K562 (cell line): Measurements from ENCODE around the gene MUC5B. TPM values are rescaled to one million over a fixed set of nuclear protein-coding genes. Genes with fewer than 3 reads are reported as not detected.

Experiments
- BDP1 ChIP-seq: IDR thresholded peaks from 3 replicates; pipeline ENCODE4 v1.6.1; 2011; ENCODE audit not compliant: insufficient read length, insufficient read depth
- CHD2 ChIP-seq: IDR thresholded peaks from 2 replicates; pipeline ENCODE4 v1.6.1; 2011; ENCODE audit warnings: low read depth, low read length
- KDM1A ChIP-seq, 2 experiments: fragments of 450-650 bp; IDR thresholded peaks; 2 replicates each; pipeline ENCODE4 v1.6.1; 2016; ENCODE audit warnings: mild to moderate bottlenecking in 2 of 2
- NFE2L1 ChIP-seq: fragments of 450-650 bp; IDR thresholded peaks from 2 replicates; pipeline ENCODE4 v1.6.1; 2016; ENCODE audit warnings: missing genetic modification characterization, low read depth, mild to moderate bottlenecking, missing compliant biosample characterization, moderate library complexity, borderline replicate concordance
- RAD21 ChIP-seq, 2 experiments: fragments of 250-450 bp in 1 of 2; fragments of 450-650 bp in 1 of 2; sonication (Bioruptor Pico) in 1 of 2; formaldehyde crosslinking in 1 of 2; IDR thresholded peaks in 1 of 2; conservative IDR thresholded peaks in 1 of 2; 2 replicates each; pipeline versions ENCODE4 v1.4.0 to v1.8.0; 2020 to 2022; ENCODE audit warnings: mild to moderate bottlenecking in 2 of 2, moderate library complexity in 1 of 2
- SMAD3 ChIP-seq: fragments of 450-650 bp; formaldehyde crosslinking; conservative IDR thresholded peaks from 2 replicates; pipeline ENCODE4 v1.4.0; 2020; ENCODE audit warnings: mild to moderate bottlenecking
- ZNF140 ChIP-seq: fragments of 250-450 bp; sonication (Bioruptor Pico); IDR thresholded peaks from 2 replicates; pipeline ENCODE4 v1.8.0; 2021; ENCODE audit warnings: moderate library complexity, mild to moderate bottlenecking, inconsistent platforms
- ZNF444 ChIP-seq: fragments of 250-450 bp; sonication (Bioruptor Pico); IDR thresholded peaks from 2 replicates; pipeline ENCODE4 v1.4.0; 2020; ENCODE audit warnings: mild to moderate bottlenecking, moderate library complexity
- polyA plus RNA-seq, 8 experiments: library from polyadenylated mRNA; depleted of rRNA in 4 of 8; stranded (reverse) in 5 of 8; unstranded in 3 of 8; fragments of >200 nt; fragmentation: Nextera tagmentation in 2 of 8; fragmentation: Illumina TruSeq in 1 of 8; extraction: Ambion mirVana in 2 of 8; extraction: Trizol in 1 of 8; gene quantifications; 2 replicates each; pipeline versions ENCODE4 v1.2.1 to v1.2.3, GENCODE V29; 2011 to 2014; ENCODE audit warnings: inconsistent platforms in 1 of 8, missing spikeins in 1 of 8
- total RNA-seq, 7 experiments: library from RNA; depleted of rRNA in 6 of 7; stranded (reverse); fragments of >200 nt in 6 of 7; fragmentation: Illumina TruSeq in 2 of 7; extraction: Trizol in 2 of 7; gene quantifications; 2 replicates each; pipeline versions ENCODE4 v1.2.1 to v1.2.3, GENCODE V29; 2011 to 2021; ENCODE audit warnings: low replicate concordance in 1 of 7
- TF ChIP-seq, protein P1 (sequence below): fragments of 450-650 bp; formaldehyde crosslinking; IDR thresholded peaks from 2 replicates; pipeline ENCODE4 v1.4.0; 2020; ENCODE audit warnings: mild to moderate bottlenecking, mixed read lengths

MUC5B gene
- total and polyA plus RNA-seq, 9 of the 15 experiments (the other 6 are each of a cell fraction or from before 2014, with no cell fraction given): 0.04 to 0.95 TPM; not detected in 7

DNA sequence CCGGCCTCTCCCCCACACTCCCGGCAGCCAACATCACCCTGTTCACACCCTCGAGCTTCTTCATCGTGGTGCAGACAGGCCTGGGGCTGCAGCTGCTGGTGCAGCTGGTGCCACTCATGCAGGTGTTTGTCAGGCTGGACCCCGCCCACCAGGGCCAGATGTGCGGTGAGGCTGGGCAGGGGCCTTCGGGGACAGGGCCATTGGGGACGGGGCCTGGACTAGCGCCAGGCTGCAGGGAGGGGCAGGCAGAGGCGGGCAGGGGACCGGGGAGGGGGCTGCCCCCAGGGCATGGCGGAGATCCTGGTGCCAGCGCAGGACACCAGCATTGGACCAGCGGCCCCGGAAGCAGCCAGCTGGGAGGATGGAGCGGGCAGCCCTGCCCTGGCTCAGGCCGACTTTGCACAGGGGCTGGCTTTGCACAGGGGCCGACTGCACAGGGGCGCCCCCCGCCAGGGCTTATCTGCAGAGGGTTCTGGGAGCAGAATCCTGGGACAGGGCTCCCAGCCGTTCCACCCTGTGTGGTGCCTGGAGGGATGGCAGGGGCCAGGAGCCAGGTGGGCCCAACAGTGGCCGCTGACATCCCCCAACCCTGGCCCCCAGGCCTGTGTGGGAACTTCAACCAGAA lies 8.6 kb downstream of the MUC5B start (continued):
- TF ChIP-seq CHD2 (no peak), RAD21 (CRISPR knock-in tag; conservative IDR thresholded peaks at IDR 0.05 in 1 of 2, IDR thresholded peaks at IDR 0.05 in 1 of 2) (no peak), NFE2L1 (tag) (no peak), BDP1 (no peak), KDM1A (IDR thresholded peaks at IDR 0.05) (no peak), SMAD3 (CRISPR knock-in tag) (no peak), ZNF140 (no peak), ZNF444 (CRISPR knock-in tag) (no peak)
- TF ChIP-seq, protein P1, sequence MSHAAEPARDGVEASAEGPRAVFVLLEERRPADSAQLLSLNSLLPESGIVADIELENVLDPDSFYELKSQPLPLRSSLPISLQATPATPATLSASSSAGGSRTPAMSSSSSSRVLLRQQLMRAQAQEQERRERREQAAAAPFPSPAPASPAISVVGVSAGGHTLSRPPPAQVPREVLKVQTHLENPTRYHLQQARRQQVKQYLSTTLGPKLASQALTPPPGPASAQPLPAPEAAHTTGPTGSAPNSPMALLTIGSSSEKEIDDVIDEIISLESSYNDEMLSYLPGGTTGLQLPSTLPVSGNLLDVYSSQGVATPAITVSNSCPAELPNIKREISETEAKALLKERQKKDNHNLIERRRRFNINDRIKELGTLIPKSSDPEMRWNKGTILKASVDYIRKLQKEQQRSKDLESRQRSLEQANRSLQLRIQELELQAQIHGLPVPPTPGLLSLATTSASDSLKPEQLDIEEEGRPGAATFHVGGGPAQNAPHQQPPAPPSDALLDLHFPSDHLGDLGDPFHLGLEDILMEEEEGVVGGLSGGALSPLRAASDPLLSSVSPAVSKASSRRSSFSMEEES (CRISPR knock-in tag): no peak
